ENCODE measurements around the gene ACCSL. TPM values are rescaled to one million over a fixed set of nuclear protein-coding genes. Genes with fewer than 3 reads are reported as not detected.
A peak's percentile ranks its signal among the peaks of the same experiment; 100 is the strongest.

Gene ACCSL
- total and polyA plus RNA-seq, 12 donors, result 0.06 TPM; not detected in 11

DNA sequence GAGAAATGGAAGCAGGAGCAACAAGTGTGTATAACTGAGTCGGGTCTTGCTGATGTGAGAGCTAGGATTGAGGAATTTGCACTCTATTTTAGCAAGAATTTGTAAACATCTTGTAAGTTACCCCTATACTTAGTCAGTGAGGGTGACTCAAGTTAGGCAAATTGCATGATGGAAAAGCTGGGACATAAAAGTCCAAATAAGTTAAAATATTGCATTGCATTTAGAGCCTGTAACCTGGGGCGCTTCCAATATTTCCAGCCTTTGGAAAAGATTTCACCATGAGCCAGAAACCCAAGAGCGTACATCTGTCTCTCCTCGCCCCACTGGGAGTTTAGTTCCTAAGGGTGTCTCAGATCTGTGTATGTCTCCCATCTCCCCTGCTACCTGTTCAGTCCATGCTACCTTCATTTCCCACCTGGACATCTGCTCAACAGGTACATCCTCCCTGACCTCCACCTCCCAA, 37.0 kb upstream of the ACCSL start:
- DNase-seq, result peak in 2 of 7 donors; percentile 10 to 47
- no peak for TF ChIP-seq POLR2A (IDR thresholded peaks at IDR 0.05)
- TF ChIP-seq, protein P1, sequence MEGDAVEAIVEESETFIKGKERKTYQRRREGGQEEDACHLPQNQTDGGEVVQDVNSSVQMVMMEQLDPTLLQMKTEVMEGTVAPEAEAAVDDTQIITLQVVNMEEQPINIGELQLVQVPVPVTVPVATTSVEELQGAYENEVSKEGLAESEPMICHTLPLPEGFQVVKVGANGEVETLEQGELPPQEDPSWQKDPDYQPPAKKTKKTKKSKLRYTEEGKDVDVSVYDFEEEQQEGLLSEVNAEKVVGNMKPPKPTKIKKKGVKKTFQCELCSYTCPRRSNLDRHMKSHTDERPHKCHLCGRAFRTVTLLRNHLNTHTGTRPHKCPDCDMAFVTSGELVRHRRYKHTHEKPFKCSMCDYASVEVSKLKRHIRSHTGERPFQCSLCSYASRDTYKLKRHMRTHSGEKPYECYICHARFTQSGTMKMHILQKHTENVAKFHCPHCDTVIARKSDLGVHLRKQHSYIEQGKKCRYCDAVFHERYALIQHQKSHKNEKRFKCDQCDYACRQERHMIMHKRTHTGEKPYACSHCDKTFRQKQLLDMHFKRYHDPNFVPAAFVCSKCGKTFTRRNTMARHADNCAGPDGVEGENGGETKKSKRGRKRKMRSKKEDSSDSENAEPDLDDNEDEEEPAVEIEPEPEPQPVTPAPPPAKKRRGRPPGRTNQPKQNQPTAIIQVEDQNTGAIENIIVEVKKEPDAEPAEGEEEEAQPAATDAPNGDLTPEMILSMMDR (IDR thresholded peaks at IDR 0.05), result no peak
- H3K27me3 ChIP-seq, result no peaks in the 10 kb centered on the region
- WGBS, 4 donors, result 85 to 93% (median 92%) methylated on average over 4 of the region's 4 CpGs
- no peak overlapping the region for H3K4me3 ChIP-seq
- peaks cover 1 to 16% of the 10 kb centered on the region in 2 donors for H3K4me1 ChIP-seq (replicated peaks in 1 of 2)
- no peaks in the 10 kb centered on the region for H3K36me3 ChIP-seq (replicated peaks in 1 of 2)
- intact Hi-C loops (cut with DNase I), result no loop called here
- H3K27ac ChIP-seq, result no peak overlapping the region
- H3K9me3 ChIP-seq (replicated peaks in 1 of 3), result no peaks in the 10 kb centered on the region

DNA sequence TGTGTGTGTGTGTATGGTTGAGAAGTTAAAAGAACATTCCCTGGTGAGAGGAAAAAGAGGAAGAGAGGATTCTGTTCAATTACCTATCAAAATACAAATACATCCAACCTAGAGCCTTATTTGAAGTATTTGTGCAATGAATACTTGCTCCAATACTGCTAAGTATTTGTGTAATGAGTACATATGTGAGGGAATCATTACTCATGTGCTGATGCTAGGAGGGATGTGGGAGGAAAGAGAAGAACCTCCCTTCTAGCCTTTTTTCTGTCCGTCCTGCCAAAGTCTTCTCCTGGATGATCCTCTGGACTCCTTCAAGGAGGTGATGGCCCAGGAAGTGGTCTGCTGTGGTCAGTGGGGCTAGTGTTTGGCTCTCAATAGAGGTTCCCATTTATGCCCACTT, 36.0 kb upstream of the ACCSL start:
- H3K27me3 ChIP-seq, result no peaks in the 10 kb centered on the region
- H3K4me3 ChIP-seq, result no peak overlapping the region
- DNase-seq, result peak in 3 of 7 donors; percentile 5 to 35 (median 6)
- peaks cover 11 to 21% of the 10 kb centered on the region in 2 donors for H3K4me1 ChIP-seq (replicated peaks in 1 of 2)
- H3K36me3 ChIP-seq (replicated peaks in 1 of 2), result no peaks in the 10 kb centered on the region
- H3K9me3 ChIP-seq (replicated peaks in 1 of 3), result no peaks in the 10 kb centered on the region
- intact Hi-C loops (cut with DNase I), result no loop called here
- no peak for TF ChIP-seq POLR2A (IDR thresholded peaks at IDR 0.05)
- TF ChIP-seq, protein P1 (IDR thresholded peaks at IDR 0.05), result no peak
- H3K27ac ChIP-seq, result no peak overlapping the region
- WGBS, 4 donors, result 71 to 94% (median 81%) methylated on average over 1 of the region's 1 CpG

DNA sequence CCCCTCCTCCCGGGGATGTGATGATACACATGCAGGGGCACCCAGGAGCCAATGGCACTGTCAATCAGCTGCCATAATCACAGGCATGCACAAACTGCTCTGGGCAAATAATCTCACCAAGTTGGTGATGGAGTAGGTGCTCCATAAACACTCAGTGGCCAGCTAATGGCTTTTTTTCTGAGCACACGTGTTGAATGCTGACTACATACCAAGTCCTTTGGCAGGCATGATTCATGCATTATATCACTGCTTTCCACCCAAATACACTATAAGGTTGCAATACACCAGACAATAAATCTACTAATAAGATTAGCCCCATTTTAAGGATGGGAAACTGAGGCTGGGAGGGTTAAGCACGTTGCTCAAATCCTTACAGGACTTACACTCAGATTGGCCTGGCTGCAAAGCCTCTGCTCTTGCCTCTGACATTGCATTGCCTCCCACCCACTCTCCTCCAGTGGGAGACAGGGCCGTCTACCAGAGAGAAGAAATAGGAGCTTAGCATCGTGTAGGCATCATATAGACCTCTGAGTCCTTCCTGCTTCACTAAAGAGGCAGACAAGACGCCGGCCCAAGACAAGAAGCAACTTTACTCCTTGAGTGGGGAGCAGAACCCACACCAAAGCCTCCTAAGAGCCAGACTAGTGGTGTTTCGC, 32.7 kb upstream of the ACCSL start:
- Histone ChIP-seq H3K27ac (peak overlapping the region in 2 of 5 donors; percentile 24 to 83), H3K9me3 (replicated peaks in 1 of 3) (no peaks in the 10 kb centered on the region), H3K36me3 (replicated peaks in 1 of 2) (no peaks in the 10 kb centered on the region), H3K27me3 (no peaks in the 10 kb centered on the region), H3K4me3 (no peak overlapping the region), H3K4me1 (replicated peaks in 1 of 2) (peaks cover 26 to 44% of the 10 kb centered on the region in 2 donors)
- 78 to 86% (median 83%) methylated on average over 5 to 8 of the region's 8 CpGs for WGBS, 4 donors
- DNase-seq, result peak in 2 of 7 donors; percentile 19 to 35
- TF ChIP-seq POLR2A (IDR thresholded peaks at IDR 0.05), result no peak
- TF ChIP-seq, protein P1 (IDR thresholded peaks at IDR 0.05), result no peak
- intact Hi-C loops (cut with DNase I), result no loop called here

DNA sequence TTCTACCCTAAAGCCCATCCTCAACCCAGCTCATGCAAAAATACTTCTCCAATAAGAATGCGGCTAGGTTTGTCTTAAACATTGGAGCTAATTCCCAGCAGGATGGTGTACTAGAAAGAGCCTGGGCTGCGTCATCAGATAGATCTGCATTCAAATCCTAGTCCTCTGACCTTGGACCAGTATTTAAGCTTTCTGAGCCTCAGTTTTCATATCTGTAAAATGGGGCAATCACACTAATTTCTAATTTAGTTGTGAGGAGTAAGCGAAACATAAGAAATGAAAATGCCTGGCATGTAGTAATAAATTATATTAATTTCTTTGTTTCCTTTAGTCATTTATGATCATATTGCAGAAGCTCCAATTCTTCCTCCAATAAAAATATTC, 32.2 kb upstream of the ACCSL start:
- intact Hi-C loops (cut with DNase I), result no loop called here
- H3K36me3 ChIP-seq (replicated peaks in 1 of 2), result no peaks in the 10 kb centered on the region
- peak overlapping the region in 3 of 5 donors; percentile 17 to 83 (median 24) for H3K27ac ChIP-seq
- no peaks in the 10 kb centered on the region for H3K9me3 ChIP-seq (replicated peaks in 1 of 3)
- 87 to 98% (median 93%) methylated on average over 3 of the region's 3 CpGs for WGBS, 4 donors
- TF ChIP-seq, protein P1 (IDR thresholded peaks at IDR 0.05), result no peak
- no peak for TF ChIP-seq POLR2A (IDR thresholded peaks at IDR 0.05)
- no peak for DNase-seq
- no peaks in the 10 kb centered on the region for H3K27me3 ChIP-seq
- no peak overlapping the region for H3K4me3 ChIP-seq
- peaks cover 26 to 44% of the 10 kb centered on the region in 2 donors for H3K4me1 ChIP-seq (replicated peaks in 1 of 2)

All from adrenal gland (tissue), 12 donors.